ENCODE results near the gene AGBL4. TPM values are rescaled to one million over a fixed set of nuclear protein-coding genes. Genes with fewer than 3 reads are reported as not detected.

The AGBL4 gene
- total and polyA plus RNA-seq, 2 of the 4 experiments (the other 2 are of a cell fraction): not detected

GRCh38 chr1:48649880-48650279 lies 1373.9 kb downstream of the AGBL4 start:
- no peak overlapping the region for H3K4me2 ChIP-seq (ENCODE audit: low read depth, low read length)

More at GRCh38 chr1:48649880-48650279, 1373.9 kb downstream of the AGBL4 start:
- ATAC-seq (ENCODE audit: low read depth): no peak
- Histone ChIP-seq H3K56ac (ENCODE audit: extremely low read depth, insufficient read depth, low read length) (no peak overlapping the region), H3K27me3 (ENCODE audit: control insufficient read depth, insufficient read depth, low read length) (no peaks in the 10 kb centered on the region), H3K79me1 (ENCODE audit: low read depth in 1 of 2, low read length in 2 of 2) (no peaks in the 10 kb centered on the region), H4K5ac (ENCODE audit: low read depth, low read length) (no peak overlapping the region), H2BK5ac (ENCODE audit: low read depth, low read length, poor library complexity, severe bottlenecking) (no peak overlapping the region), H2AK5ac (ENCODE audit: low read depth, low read length) (no peak overlapping the region), H3K4me3 (ENCODE audit: insufficient read depth, low read depth, low read length) (no peak overlapping the region), H3K14ac (replicated peaks; ENCODE audit: low read depth, low read length) (no peak overlapping the region), H3K9ac (ENCODE audit: low read depth, low read length) (no peak overlapping the region), H3K27ac (ENCODE audit: insufficient read depth, low read length) (no peak overlapping the region), H3K9me3 (ENCODE audit: control insufficient read depth, insufficient read depth, low read length) (no peaks in the 10 kb centered on the region), H2BK15ac (ENCODE audit: low read depth, low read length) (no peak overlapping the region), H3K18ac (ENCODE audit: low read depth, low read length) (no peak overlapping the region), H3K9me1 (ENCODE audit: insufficient read depth, low read length) (no peaks in the 10 kb centered on the region), H4K8ac (ENCODE audit: low read depth in 2 of 2, low read length in 2 of 2) (no peak overlapping the region), H2AK9ac (replicated peaks; ENCODE audit: low read depth, low read length, poor library complexity) (no peak overlapping the region), H3K36me3 (ENCODE audit: control insufficient read depth, insufficient read depth, low read length) (no peaks in the 10 kb centered on the region), H4K91ac (ENCODE audit: insufficient read depth, low read depth, low read length) (no peak overlapping the region), H3K4me1 (ENCODE audit: control insufficient read depth, insufficient read depth, low read length) (no peaks in the 10 kb centered on the region), H2BK20ac (ENCODE audit: low read depth, low read length) (no peak overlapping the region), H3K4ac (ENCODE audit: low read depth, low read length) (no peak overlapping the region), H4K20me1 (ENCODE audit: insufficient read depth, low read length) (no peaks in the 10 kb centered on the region), H2BK120ac (ENCODE audit: low read depth, low read length) (no peak overlapping the region), H2AFZ (replicated peaks; ENCODE audit: low read length, poor library complexity) (no peak overlapping the region), H3K23ac (ENCODE audit: low read depth, low read length) (no peak overlapping the region)
- CTCF ChIA-PET: no interaction called here
- dilution Hi-C loops (cut with HindIII; ENCODE audit: low sequenced_read_pairs, unreplicated experiment) (no loop called here), intact Hi-C loops (cut with micrococcal nuclease) (no loop called here), in situ Hi-C loops (cut with MboI; ENCODE audit: low sequenced_read_pairs) (no loop called here)
- 100% methylated on average over 1 of the region's 3 CpGs; no CpG with 5 or more reads in 1 of the 2 experiments for WGBS, 2 experiments (ENCODE audit: extremely low coverage in 2 of 2, insufficient read length in 1 of 2)
- POLR2A ChIA-PET (ENCODE audit: unreplicated experiment): no interaction called here
- no peak for DNase-seq
- TF ChIP-seq SMC3 (IDR thresholded peaks at IDR 0.05; ENCODE audit: low read depth, low read length) (no peak), CTCF (conservative IDR thresholded peaks at IDR 0.05; ENCODE audit: low read depth, low read length) (no peak), BHLHE40 (IDR thresholded peaks at IDR 0.05; ENCODE audit: low read depth, low read length) (no peak), ELK1 (IDR thresholded peaks at IDR 0.05; ENCODE audit: borderline replicate concordance, low read depth, low read length) (no peak), FOS (IDR thresholded peaks at IDR 0.05; ENCODE audit: low read depth, low read length) (no peak), POLR2A (IDR thresholded peaks at IDR 0.05; ENCODE audit: low read depth, low read length) (no peak)
- BruUV-seq (replicated peaks): no TSS peak
